MM.1S (cell line): Measurements from ENCODE around the gene LRRC45.

Experiments used
- EZH2phosphoT487 ChIP-seq: fragments of 300-600 bp; sonication (generic); IDR thresholded peaks from 2 replicates; pipeline ENCODE4 v1.6.1; 2018; ENCODE audit warnings: antibody characterized with exemption, low read length
- TF ChIP-seq, protein P1 (sequence below): fragments of 300-600 bp; sonication (generic); IDR thresholded peaks from 2 replicates; pipeline ENCODE4 v1.5.1; 2016; ENCODE audit warnings: antibody characterized with exemption, low read length, mixed read lengths

DNA sequence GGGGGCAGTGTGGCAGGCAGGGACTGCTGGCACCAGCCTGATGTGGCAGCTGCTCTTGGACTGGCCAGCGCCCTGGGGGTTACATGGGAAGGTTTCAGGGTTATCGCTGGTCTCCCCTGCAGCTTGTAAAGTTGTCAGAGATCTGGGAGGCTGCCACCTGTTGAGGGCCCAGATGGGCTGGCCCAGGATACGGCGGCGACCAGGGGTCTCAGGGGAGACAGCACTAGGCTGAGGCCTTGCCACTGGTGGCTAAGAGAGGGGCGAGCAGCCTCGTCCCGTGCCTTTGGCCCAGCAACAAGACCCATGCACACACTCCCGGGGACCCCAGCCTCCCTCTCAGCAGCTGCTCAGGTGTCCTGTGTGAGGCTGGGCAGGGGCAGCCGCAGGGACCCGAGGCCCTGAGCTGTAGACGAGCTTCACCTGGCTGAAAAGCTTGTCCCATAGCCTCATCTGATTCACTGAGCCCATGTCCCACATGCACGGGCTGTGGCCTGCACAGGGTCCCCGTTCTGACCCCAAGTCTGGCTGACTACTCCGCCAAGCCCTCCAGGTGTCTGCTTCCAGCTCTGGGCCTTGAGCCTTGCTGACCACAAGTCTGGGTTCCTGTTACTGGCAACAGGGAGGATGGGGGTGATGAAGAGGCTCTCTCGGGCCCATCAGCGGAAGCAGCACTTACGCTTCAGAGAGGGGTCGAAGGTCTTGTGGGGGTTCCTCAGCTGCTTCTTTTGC is 36.3 kb downstream of the LRRC45 start:
- no peak for TF ChIP-seq EZH2phosphoT487
- TF ChIP-seq, protein P1, sequence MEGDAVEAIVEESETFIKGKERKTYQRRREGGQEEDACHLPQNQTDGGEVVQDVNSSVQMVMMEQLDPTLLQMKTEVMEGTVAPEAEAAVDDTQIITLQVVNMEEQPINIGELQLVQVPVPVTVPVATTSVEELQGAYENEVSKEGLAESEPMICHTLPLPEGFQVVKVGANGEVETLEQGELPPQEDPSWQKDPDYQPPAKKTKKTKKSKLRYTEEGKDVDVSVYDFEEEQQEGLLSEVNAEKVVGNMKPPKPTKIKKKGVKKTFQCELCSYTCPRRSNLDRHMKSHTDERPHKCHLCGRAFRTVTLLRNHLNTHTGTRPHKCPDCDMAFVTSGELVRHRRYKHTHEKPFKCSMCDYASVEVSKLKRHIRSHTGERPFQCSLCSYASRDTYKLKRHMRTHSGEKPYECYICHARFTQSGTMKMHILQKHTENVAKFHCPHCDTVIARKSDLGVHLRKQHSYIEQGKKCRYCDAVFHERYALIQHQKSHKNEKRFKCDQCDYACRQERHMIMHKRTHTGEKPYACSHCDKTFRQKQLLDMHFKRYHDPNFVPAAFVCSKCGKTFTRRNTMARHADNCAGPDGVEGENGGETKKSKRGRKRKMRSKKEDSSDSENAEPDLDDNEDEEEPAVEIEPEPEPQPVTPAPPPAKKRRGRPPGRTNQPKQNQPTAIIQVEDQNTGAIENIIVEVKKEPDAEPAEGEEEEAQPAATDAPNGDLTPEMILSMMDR = no peak
